ENCODE results near the gene TRPM4.

The TRPM4 gene

DNA sequence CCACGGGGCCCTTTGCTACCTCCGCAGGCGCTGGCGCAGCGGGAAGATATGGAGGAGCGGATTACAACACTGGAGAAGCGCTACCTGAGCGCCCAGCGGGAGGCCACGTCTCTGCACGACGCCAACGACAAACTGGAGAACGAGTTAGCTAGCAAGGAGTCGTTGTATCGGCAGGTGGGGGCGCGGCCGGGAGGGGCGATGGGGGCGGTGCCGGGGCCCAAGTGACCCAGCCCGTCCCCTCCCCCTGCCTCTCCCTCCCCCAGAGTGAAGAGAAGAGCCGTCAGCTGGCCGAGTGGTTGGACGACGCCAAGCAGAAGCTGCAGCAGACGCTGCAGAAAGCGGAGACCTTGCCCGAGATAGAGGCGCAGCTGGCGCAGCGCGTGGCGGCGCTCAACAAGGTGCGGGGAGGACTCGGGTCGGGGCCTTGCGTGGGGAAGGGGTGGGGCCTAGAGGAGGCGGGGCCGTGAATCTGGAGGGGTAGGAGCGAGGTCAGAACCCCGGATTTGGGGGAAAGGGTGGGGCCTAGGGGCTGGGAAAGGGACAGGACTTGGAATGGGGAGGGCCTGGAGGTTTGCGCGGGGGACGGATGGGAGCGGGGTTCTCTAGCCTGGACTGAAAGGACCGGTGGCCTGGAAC is 24.5 kb upstream of the TRPM4 start:
- Histone ChIP-seq H3K27me3 (ENCODE audit: insufficient read depth, low read length, poor library complexity, severe bottlenecking) (no peaks in the 10 kb centered on the region), H3K4me1 (ENCODE audit: insufficient read depth, low read length, poor library complexity, severe bottlenecking) (peaks cover 6% of the 10 kb centered on the region), H3K4me3 (ENCODE audit: low read length, poor library complexity, severe bottlenecking) (no peak overlapping the region), H3K4me2 (ENCODE audit: low read depth, low read length, poor library complexity, severe bottlenecking) (no peak overlapping the region), H2AFZ (ENCODE audit: low read length) (no peak overlapping the region), H4K20me1 (ENCODE audit: insufficient read depth, low read length, poor library complexity, severe bottlenecking) (no peaks in the 10 kb centered on the region), H3K9ac (ENCODE audit: low read depth, low read length, poor library complexity, severe bottlenecking) (no peak overlapping the region), H3K79me2 (ENCODE audit: insufficient read depth, low read length) (no peaks in the 10 kb centered on the region), H3K9me3 (ENCODE audit: insufficient read depth, low read depth, low read length) (no peaks in the 10 kb centered on the region), H3K9me2 (replicated peaks; ENCODE audit: low read depth, low read length) (no peaks in the 10 kb centered on the region), H3F3A (ENCODE audit: low read depth) (no peaks in the 10 kb centered on the region), H3K36me3 (ENCODE audit: insufficient read depth, low read length) (no peaks in the 10 kb centered on the region)
- TF ChIP-seq, protein P1, sequence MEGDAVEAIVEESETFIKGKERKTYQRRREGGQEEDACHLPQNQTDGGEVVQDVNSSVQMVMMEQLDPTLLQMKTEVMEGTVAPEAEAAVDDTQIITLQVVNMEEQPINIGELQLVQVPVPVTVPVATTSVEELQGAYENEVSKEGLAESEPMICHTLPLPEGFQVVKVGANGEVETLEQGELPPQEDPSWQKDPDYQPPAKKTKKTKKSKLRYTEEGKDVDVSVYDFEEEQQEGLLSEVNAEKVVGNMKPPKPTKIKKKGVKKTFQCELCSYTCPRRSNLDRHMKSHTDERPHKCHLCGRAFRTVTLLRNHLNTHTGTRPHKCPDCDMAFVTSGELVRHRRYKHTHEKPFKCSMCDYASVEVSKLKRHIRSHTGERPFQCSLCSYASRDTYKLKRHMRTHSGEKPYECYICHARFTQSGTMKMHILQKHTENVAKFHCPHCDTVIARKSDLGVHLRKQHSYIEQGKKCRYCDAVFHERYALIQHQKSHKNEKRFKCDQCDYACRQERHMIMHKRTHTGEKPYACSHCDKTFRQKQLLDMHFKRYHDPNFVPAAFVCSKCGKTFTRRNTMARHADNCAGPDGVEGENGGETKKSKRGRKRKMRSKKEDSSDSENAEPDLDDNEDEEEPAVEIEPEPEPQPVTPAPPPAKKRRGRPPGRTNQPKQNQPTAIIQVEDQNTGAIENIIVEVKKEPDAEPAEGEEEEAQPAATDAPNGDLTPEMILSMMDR (conservative IDR thresholded peaks at IDR 0.05; ENCODE audit: low read length), result no peak
- no peak for TF ChIP-seq EZH2phosphoT487 (IDR thresholded peaks at IDR 0.05; ENCODE audit: borderline replicate concordance)

DNA sequence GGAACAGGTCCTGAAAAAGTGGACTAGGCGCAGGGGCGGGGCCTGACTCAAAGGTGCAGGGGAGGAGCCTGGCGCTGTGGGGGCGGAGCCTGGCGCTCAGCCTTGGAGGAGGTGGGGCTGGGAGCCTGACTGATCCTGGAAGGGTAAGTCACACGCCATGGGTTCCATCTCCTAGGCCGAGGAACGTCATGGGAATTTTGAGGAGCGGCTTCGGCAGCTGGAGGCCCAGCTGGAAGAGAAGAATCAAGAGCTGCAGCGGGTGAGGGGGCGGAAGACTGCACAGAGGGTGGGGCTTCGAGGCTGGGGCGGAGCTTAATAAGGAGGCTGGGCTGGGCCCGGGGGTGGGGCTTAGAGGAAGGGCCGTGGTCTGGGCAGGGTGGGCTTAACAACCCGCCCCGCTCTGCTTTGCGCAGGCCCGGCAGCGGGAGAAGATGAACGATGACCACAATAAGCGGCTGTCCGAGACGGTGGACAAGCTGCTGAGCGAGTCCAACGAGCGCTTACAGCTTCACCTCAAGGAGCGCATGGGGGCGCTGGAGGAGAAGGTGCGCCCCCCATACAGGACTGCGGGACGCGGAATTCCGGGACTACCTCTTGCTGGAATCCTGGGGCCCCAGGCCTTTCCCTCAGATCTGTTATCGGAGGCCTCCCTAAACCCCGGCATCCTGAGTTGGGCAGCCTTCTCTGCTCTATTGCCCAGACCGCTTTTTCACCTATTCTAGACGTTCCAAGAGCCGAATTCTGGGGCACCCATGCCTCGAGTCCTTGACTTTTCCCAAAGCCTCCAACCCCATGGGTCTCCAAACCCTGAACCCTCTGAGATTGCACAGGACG is 23.8 kb upstream of the TRPM4 start:
- no peaks in the 10 kb centered on the region for H3K9me3 ChIP-seq (ENCODE audit: insufficient read depth, low read depth, low read length)
- no peak overlapping the region for H3K9ac ChIP-seq (ENCODE audit: low read depth, low read length, poor library complexity, severe bottlenecking)
- H3K9me2 ChIP-seq (replicated peaks; ENCODE audit: low read depth, low read length), result no peaks in the 10 kb centered on the region
- no peak overlapping the region for H3K4me2 ChIP-seq (ENCODE audit: low read depth, low read length, poor library complexity, severe bottlenecking)
- H3K4me3 ChIP-seq (ENCODE audit: low read length, poor library complexity, severe bottlenecking), result no peak overlapping the region
- H4K20me1 ChIP-seq (ENCODE audit: insufficient read depth, low read length, poor library complexity, severe bottlenecking), result no peaks in the 10 kb centered on the region
- H2AFZ ChIP-seq (ENCODE audit: low read length), result no peak overlapping the region
- no peaks in the 10 kb centered on the region for H3F3A ChIP-seq (ENCODE audit: low read depth)
- no peaks in the 10 kb centered on the region for H3K79me2 ChIP-seq (ENCODE audit: insufficient read depth, low read length)
- H3K36me3 ChIP-seq (ENCODE audit: insufficient read depth, low read length), result no peaks in the 10 kb centered on the region
- H3K27me3 ChIP-seq (ENCODE audit: insufficient read depth, low read length, poor library complexity, severe bottlenecking), result no peaks in the 10 kb centered on the region
- TF ChIP-seq EZH2phosphoT487 (IDR thresholded peaks at IDR 0.05; ENCODE audit: borderline replicate concordance), result no peak
- TF ChIP-seq, protein P1 (conservative IDR thresholded peaks at IDR 0.05; ENCODE audit: low read length), result no peak
- peaks cover 2% of the 10 kb centered on the region for H3K4me1 ChIP-seq (ENCODE audit: insufficient read depth, low read length, poor library complexity, severe bottlenecking)

DNA sequence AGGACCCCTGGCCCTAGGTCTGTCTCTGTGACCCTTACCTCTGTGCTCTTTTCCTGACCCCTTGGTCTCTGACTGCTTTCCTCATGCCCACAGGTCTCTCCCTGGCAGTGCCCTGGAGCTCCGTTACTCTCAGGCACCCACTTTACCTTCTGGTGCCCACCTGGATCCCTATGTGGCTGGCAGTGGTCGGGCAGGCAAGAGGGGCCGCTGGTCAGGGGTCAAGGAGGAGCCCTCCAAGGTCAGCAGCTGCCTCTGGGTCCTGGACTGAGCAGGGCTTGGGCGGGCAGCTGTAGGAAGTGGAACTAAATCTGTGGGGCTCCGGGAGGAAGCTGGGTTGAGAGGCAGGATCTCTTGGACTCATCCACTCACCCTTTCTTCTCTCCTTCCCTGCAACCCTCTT is 21.9 kb upstream of the TRPM4 start:
- Histone ChIP-seq H3K79me2 (ENCODE audit: insufficient read depth, low read length) (no peaks in the 10 kb centered on the region), H3K4me3 (ENCODE audit: low read length, poor library complexity, severe bottlenecking) (no peak overlapping the region), H3K4me2 (ENCODE audit: low read depth, low read length, poor library complexity, severe bottlenecking) (no peak overlapping the region), H3K9me2 (replicated peaks; ENCODE audit: low read depth, low read length) (no peaks in the 10 kb centered on the region), H3K27me3 (ENCODE audit: insufficient read depth, low read length, poor library complexity, severe bottlenecking) (no peaks in the 10 kb centered on the region), H3K4me1 (ENCODE audit: insufficient read depth, low read length, poor library complexity, severe bottlenecking) (no peaks in the 10 kb centered on the region), H3K9me3 (ENCODE audit: insufficient read depth, low read depth, low read length) (no peaks in the 10 kb centered on the region), H3F3A (ENCODE audit: low read depth) (no peaks in the 10 kb centered on the region), H3K9ac (ENCODE audit: low read depth, low read length, poor library complexity, severe bottlenecking) (no peak overlapping the region), H2AFZ (ENCODE audit: low read length) (no peak overlapping the region), H4K20me1 (ENCODE audit: insufficient read depth, low read length, poor library complexity, severe bottlenecking) (no peaks in the 10 kb centered on the region), H3K36me3 (ENCODE audit: insufficient read depth, low read length) (no peaks in the 10 kb centered on the region)
- no peak for TF ChIP-seq EZH2phosphoT487 (IDR thresholded peaks at IDR 0.05; ENCODE audit: borderline replicate concordance)
- TF ChIP-seq, protein P1 (conservative IDR thresholded peaks at IDR 0.05; ENCODE audit: low read length), result no peak

Measured in Loucy (cell line).